ENCODE data around the gene ACER1.
"Not testable (repeated sequence)": the region's sequence is repeated elsewhere in the genome, so short reads cannot be mapped to it uniquely, and the experiment has no call there.

The ACER1 gene

GRCh38 chr19:6334490-6335285, 1.3 kb upstream of the ACER1 start:
- H3K27me3 ChIP-seq (ENCODE audit: control insufficient read depth in 1 of 2, insufficient read depth in 2 of 2, low read length in 2 of 2) = no peaks in the 10 kb centered on the region

DNA sequence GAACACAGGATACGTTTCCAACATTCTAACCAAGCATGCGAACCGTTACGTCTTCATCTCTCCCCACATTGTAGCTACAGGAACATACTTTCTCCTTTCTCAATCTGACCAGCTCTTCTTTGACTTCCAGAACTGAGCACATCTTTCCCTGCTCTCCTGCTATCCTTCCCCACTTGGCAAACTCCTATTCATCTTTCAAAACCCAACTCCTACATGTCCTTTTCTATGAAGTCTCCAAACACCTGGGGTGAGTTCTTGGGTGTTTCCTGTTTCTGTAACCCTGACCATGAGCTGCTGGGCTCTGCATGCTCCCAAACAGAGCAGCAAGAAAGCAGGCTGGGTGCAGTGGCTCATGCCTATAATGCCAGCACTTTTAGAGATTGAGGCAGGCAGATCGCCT, 6.6 kb downstream of the ACER1 start:
- H3K27me3 ChIP-seq (ENCODE audit: control insufficient read depth in 1 of 2, insufficient read depth in 2 of 2, low read length in 2 of 2) = no peaks in the 10 kb centered on the region
- H3K9ac ChIP-seq (ENCODE audit: low read depth in 1 of 2, low read length in 2 of 2) = no peak overlapping the region
- no peaks in the 10 kb centered on the region for H3K36me3 ChIP-seq (ENCODE audit: control insufficient read depth in 1 of 2, insufficient read depth in 2 of 2, low read length in 2 of 2)
- H3K27ac ChIP-seq (ENCODE audit: low read depth, low read length) = no peak overlapping the region
- no peaks in the 10 kb centered on the region for H3K9me3 ChIP-seq (ENCODE audit: control insufficient read depth in 1 of 2, low read length in 2 of 2)
- no peaks in the 10 kb centered on the region for H3K4me1 ChIP-seq (ENCODE audit: control insufficient read depth in 1 of 2, insufficient read depth in 2 of 2, low read length in 2 of 2)
- H3K4me3 ChIP-seq (ENCODE audit: low read depth in 1 of 2, low read length in 2 of 2) = no peak overlapping the region

More at GRCh38 chr19:6334490-6335285, 1.3 kb upstream of the ACER1 start:
- Histone ChIP-seq H3K9ac (ENCODE audit: low read depth in 1 of 2, low read length in 2 of 2) (no peak overlapping the region), H3K9me3 (ENCODE audit: control insufficient read depth in 1 of 2, low read length in 2 of 2) (no peaks in the 10 kb centered on the region), H3K4me1 (ENCODE audit: control insufficient read depth in 1 of 2, insufficient read depth in 2 of 2, low read length in 2 of 2) (no peaks in the 10 kb centered on the region), H3K36me3 (ENCODE audit: control insufficient read depth in 1 of 2, insufficient read depth in 2 of 2, low read length in 2 of 2) (no peaks in the 10 kb centered on the region), H3K27ac (ENCODE audit: low read depth, low read length) (no peak overlapping the region), H3K4me3 (ENCODE audit: low read depth in 1 of 2, low read length in 2 of 2) (no peak overlapping the region)

DNA sequence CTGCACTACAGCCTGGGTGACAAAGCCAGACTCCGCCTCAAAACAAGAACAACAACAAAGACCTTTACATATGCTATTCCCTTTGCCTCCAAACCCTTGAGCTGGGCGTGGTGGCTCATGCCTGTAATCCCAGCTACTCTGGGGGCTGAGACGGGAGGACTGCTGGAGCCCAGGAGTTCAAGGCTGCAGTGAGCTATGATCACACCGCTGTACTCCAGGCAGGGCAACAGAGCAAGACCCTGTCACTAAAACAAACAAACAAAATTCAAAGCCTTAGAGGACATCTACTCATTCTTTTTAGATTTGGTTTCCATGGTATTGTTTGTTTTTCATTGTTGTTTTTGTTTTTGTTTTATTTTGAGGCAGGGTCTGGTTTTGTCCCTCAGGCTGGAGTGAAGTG, 7.8 kb downstream of the ACER1 start:
- Histone ChIP-seq H3K27me3 (ENCODE audit: control insufficient read depth in 1 of 2, insufficient read depth in 2 of 2, low read length in 2 of 2) (no peaks in the 10 kb centered on the region), H3K4me1 (ENCODE audit: control insufficient read depth in 1 of 2, insufficient read depth in 2 of 2, low read length in 2 of 2) (no peaks in the 10 kb centered on the region), H3K9ac (ENCODE audit: low read depth in 1 of 2, low read length in 2 of 2) (no peak overlapping the region), H3K4me3 (ENCODE audit: low read depth in 1 of 2, low read length in 2 of 2) (no peak overlapping the region), H3K36me3 (ENCODE audit: control insufficient read depth in 1 of 2, insufficient read depth in 2 of 2, low read length in 2 of 2) (no peaks in the 10 kb centered on the region), H3K27ac (ENCODE audit: low read depth, low read length) (no peak overlapping the region), H3K9me3 (ENCODE audit: control insufficient read depth in 1 of 2, low read length in 2 of 2) (no peaks in the 10 kb centered on the region)

- Histone ChIP-seq H3K9me3 (ENCODE audit: control insufficient read depth in 1 of 2, low read length in 2 of 2) (no peaks in the 10 kb centered on the region), H3K4me1 (ENCODE audit: control insufficient read depth in 1 of 2, insufficient read depth in 2 of 2, low read length in 2 of 2) (no peaks in the 10 kb centered on the region), H3K4me3 (ENCODE audit: low read depth in 1 of 2, low read length in 2 of 2) (no peak overlapping the region), H3K36me3 (ENCODE audit: control insufficient read depth in 1 of 2, insufficient read depth in 2 of 2, low read length in 2 of 2) (no peaks in the 10 kb centered on the region), H3K9ac (ENCODE audit: low read depth in 1 of 2, low read length in 2 of 2) (no peak overlapping the region), H3K27ac (ENCODE audit: low read depth, low read length) (no peak overlapping the region), H3K27me3 (ENCODE audit: control insufficient read depth in 1 of 2, insufficient read depth in 2 of 2, low read length in 2 of 2) (no peaks in the 10 kb centered on the region)
Measured at GRCh38 chr19:6324757-6325156, 8.7 kb downstream of the ACER1 start.

- H3K9ac ChIP-seq (ENCODE audit: low read depth in 1 of 2, low read length in 2 of 2) = no peak overlapping the region
- H3K4me1 ChIP-seq (ENCODE audit: control insufficient read depth in 1 of 2, insufficient read depth in 2 of 2, low read length in 2 of 2) = no peaks in the 10 kb centered on the region
- no peaks in the 10 kb centered on the region for H3K9me3 ChIP-seq (ENCODE audit: control insufficient read depth in 1 of 2, low read length in 2 of 2)
- no peaks in the 10 kb centered on the region for H3K36me3 ChIP-seq (ENCODE audit: control insufficient read depth in 1 of 2, insufficient read depth in 2 of 2, low read length in 2 of 2)
- H3K27ac ChIP-seq (ENCODE audit: low read depth, low read length) = no peak overlapping the region
- no peak overlapping the region for H3K4me3 ChIP-seq (ENCODE audit: low read depth in 1 of 2, low read length in 2 of 2)
- H3K27me3 ChIP-seq (ENCODE audit: control insufficient read depth in 1 of 2, insufficient read depth in 2 of 2, low read length in 2 of 2) = no peaks in the 10 kb centered on the region
Measured at GRCh38 chr19:6322284-6322683, 11.1 kb downstream of the ACER1 start.

- H3K4me3 ChIP-seq (ENCODE audit: low read depth in 1 of 2, low read length in 2 of 2) = no peak overlapping the region
- H3K27ac ChIP-seq (ENCODE audit: low read depth, low read length) = no peak overlapping the region
- H3K4me1 ChIP-seq (ENCODE audit: control insufficient read depth in 1 of 2, insufficient read depth in 2 of 2, low read length in 2 of 2) = no peaks in the 10 kb centered on the region
- H3K36me3 ChIP-seq (ENCODE audit: control insufficient read depth in 1 of 2, insufficient read depth in 2 of 2, low read length in 2 of 2) = no peaks in the 10 kb centered on the region
- H3K9ac ChIP-seq (ENCODE audit: low read depth in 1 of 2, low read length in 2 of 2) = no peak overlapping the region
- no peaks in the 10 kb centered on the region for H3K27me3 ChIP-seq (ENCODE audit: control insufficient read depth in 1 of 2, insufficient read depth in 2 of 2, low read length in 2 of 2)
- no peaks in the 10 kb centered on the region for H3K9me3 ChIP-seq (ENCODE audit: control insufficient read depth in 1 of 2, low read length in 2 of 2)
Measured at GRCh38 chr19:6319376-6319775, 14.0 kb downstream of the ACER1 start.

- H3K36me3 ChIP-seq (ENCODE audit: control insufficient read depth in 1 of 2, insufficient read depth in 2 of 2, low read length in 2 of 2) = no peaks in the 10 kb centered on the region
- no peaks in the 10 kb centered on the region for H3K4me1 ChIP-seq (ENCODE audit: control insufficient read depth in 1 of 2, insufficient read depth in 2 of 2, low read length in 2 of 2)
- no peak overlapping the region for H3K9ac ChIP-seq (ENCODE audit: low read depth in 1 of 2, low read length in 2 of 2)
- H3K27me3 ChIP-seq (ENCODE audit: control insufficient read depth in 1 of 2, insufficient read depth in 2 of 2, low read length in 2 of 2) = no peaks in the 10 kb centered on the region
- H3K27ac ChIP-seq (ENCODE audit: low read depth, low read length) = no peak overlapping the region
- no peaks in the 10 kb centered on the region for H3K9me3 ChIP-seq (ENCODE audit: control insufficient read depth in 1 of 2, low read length in 2 of 2)
- no peak overlapping the region for H3K4me3 ChIP-seq (ENCODE audit: low read depth in 1 of 2, low read length in 2 of 2)
Measured at GRCh38 chr19:6318772-6319171, 14.6 kb downstream of the ACER1 start.

GRCh38 chr19:6315646-6316045, 17.8 kb downstream of the ACER1 start:
- not testable (repeated sequence) for H3K36me3 ChIP-seq (ENCODE audit: control insufficient read depth in 1 of 2, insufficient read depth in 2 of 2, low read length in 2 of 2); H3K27me3 ChIP-seq (ENCODE audit: control insufficient read depth in 1 of 2, insufficient read depth in 2 of 2, low read length in 2 of 2); H3K27ac ChIP-seq (ENCODE audit: low read depth, low read length); H3K4me3 ChIP-seq (ENCODE audit: low read depth in 1 of 2, low read length in 2 of 2); H3K4me1 ChIP-seq (ENCODE audit: control insufficient read depth in 1 of 2, insufficient read depth in 2 of 2, low read length in 2 of 2); H3K9ac ChIP-seq (ENCODE audit: low read depth in 1 of 2, low read length in 2 of 2); H3K9me3 ChIP-seq (ENCODE audit: control insufficient read depth in 1 of 2, low read length in 2 of 2)

DNA sequence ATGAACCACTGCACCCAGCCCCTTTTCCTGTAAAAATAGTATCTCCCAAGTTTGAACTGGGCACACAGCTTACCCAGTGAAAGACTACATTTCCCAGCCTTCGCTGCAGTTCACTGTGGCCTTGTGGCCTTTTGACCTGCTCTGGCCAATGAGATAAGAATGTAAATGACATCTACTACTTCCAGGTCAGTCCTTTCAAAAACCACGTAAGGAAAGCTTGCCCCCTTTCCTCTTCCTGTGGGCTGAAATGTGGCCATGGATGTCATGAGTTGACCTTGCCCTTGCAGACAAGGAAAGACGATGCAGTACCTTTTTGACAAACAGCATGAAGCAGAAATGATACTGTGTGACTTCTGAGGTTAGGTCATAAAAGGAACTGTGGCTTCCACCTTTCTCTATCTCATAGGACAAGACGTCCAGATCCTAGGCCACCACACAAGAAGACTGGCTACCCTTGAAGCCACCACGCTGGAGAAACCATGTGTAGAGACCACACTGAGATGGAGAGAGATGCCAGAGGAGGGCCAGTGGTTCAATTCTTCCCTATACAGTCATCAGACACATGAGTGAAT, 19.9 kb downstream of the ACER1 start:
- no peak overlapping the region for H3K27ac ChIP-seq (ENCODE audit: low read depth, low read length)
- peaks cover 0 to 4% of the 10 kb centered on the region in 2 donors for H3K9me3 ChIP-seq (ENCODE audit: control insufficient read depth in 1 of 2, low read length in 2 of 2)
- no peak overlapping the region for H3K4me3 ChIP-seq (ENCODE audit: low read depth in 1 of 2, low read length in 2 of 2)
- H3K4me1 ChIP-seq (ENCODE audit: control insufficient read depth in 1 of 2, insufficient read depth in 2 of 2, low read length in 2 of 2) = no peaks in the 10 kb centered on the region
- no peaks in the 10 kb centered on the region for H3K36me3 ChIP-seq (ENCODE audit: control insufficient read depth in 1 of 2, insufficient read depth in 2 of 2, low read length in 2 of 2)
- H3K9ac ChIP-seq (ENCODE audit: low read depth in 1 of 2, low read length in 2 of 2) = no peak overlapping the region
- no peaks in the 10 kb centered on the region for H3K27me3 ChIP-seq (ENCODE audit: control insufficient read depth in 1 of 2, insufficient read depth in 2 of 2, low read length in 2 of 2)

DNA sequence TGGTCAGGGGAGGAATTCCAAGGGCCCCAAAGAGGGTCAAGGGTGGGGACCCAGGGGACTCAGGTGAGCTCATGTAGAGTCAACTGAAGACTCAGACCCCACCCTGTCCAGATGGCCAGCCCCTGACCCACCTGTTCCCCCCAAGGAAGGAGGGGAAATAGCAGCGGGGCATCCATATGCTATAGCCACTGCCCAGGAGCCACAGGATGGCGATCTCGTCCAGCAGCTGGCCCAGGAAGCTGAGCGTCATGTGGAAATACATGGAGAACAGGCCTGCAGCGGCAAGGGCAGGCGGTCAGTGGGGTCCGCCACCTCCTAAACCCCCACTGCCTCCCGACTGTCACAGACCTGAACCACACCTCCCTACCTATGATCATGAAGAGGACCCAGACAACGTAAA, 21.4 kb downstream of the ACER1 start:
- Histone ChIP-seq H3K4me3 (ENCODE audit: low read depth in 1 of 2, low read length in 2 of 2) (no peak overlapping the region), H3K9me3 (ENCODE audit: control insufficient read depth in 1 of 2, low read length in 2 of 2) (peaks cover 0 to 4% of the 10 kb centered on the region in 2 donors), H3K36me3 (ENCODE audit: control insufficient read depth in 1 of 2, insufficient read depth in 2 of 2, low read length in 2 of 2) (no peaks in the 10 kb centered on the region), H3K4me1 (ENCODE audit: control insufficient read depth in 1 of 2, insufficient read depth in 2 of 2, low read length in 2 of 2) (no peaks in the 10 kb centered on the region), H3K27me3 (ENCODE audit: control insufficient read depth in 1 of 2, insufficient read depth in 2 of 2, low read length in 2 of 2) (no peaks in the 10 kb centered on the region), H3K27ac (ENCODE audit: low read depth, low read length) (no peak overlapping the region), H3K9ac (ENCODE audit: low read depth in 1 of 2, low read length in 2 of 2) (no peak overlapping the region)

Data from duodenal mucosa (tissue), 2 donors.